Stimulated activated CD8-positive, alpha-beta memory T cell treated with anti-CD3 and anti-CD28 coated beads, Interleukin-7, amount 100 ng/mL, for 48 hours (primary cell): ENCODE data around the gene ACSL4.
"Not testable (repeated sequence)": the region's sequence is repeated elsewhere in the genome, so short reads cannot be mapped to it uniquely, and the experiment has no call there.

Experiments
- DNase-seq, 2 donors: peaks; one replicate each; pipeline ENCODE4 v3.0.0-alpha.2; 2020; ENCODE audit warnings: low read depth in 1 of 2; ENCODE audit errors: extremely low read depth in 1 of 2

The ACSL4 gene

GRCh38 chrX:109679820-109680219, 53.2 kb downstream of the ACSL4 start:
- DNase-seq: no peak

- DNase-seq: no peak
Observed at GRCh38 chrX:109672239-109672638, 60.8 kb downstream of the ACSL4 start.

DNA sequence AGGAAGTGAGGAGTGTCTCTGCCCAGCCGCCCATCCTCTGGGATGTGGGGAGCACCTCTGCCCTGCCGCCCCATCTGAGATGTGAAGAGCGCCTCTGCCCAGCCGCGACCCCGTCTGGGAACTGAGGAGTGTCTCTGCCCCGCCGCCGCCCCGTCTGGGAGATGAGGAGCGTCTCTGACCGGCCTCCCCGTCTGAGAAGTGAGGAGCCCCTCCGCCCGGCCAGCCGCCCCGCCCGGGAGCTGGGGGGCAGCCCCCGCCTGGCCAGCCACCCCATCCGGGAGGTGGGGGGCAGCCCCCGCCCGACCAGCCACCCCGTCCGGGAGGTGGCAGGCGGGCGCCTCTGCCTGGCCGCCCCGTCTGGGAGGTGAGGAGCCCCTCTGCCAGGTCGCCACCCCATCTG, 61.9 kb downstream of the ACSL4 start:
- DNase-seq: not testable (repeated sequence)

DNA sequence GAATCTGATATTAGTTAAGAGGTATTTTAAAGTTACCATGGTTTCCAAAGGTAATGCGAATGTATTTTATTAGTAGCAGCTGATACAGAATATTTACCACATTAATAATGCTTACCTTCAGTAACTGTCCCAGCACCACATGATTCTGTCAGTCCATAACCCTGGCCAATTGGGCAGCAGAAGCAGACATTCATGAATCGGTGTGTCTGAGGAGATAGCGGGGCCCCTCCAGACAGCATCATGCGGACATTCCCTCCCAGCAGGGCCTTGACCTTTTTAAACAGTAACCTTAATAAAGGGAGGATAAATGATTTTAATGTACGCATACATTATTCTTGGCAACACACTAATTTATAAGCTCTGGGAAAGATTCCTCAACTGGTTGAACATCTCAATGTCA, 65.1 kb downstream of the ACSL4 start:
- no peak for DNase-seq

DNA sequence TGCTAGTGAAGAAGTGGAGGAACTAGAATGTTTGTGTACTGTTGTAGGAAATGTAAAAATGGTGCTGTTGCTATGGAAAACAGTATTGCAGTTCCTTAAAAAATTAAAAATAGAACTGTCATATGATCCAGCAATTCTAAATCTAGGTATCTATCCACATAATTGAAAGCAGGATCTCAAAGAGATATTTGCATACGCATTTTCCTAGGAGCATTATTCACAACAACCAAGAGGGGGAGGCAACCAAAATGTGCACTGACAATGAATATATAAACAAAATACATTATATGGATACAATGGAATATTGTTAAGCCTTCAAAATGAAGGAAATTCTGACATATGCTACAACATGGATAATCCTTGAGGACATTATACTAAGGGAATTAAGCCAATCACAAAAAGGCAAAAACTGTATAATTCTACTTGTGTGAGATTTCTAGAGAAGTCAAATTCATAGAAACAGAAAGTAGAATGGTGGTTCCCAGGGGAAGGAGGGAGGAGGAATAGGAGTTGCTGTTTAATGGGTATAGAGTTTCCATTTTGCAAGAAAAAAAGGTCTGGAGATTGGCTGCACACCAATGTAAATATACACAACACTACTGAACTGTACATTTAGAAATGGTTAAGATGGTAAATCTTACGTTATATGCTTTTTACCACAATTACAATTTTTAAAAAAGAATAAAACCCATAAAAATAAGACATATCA, 72.5 kb downstream of the ACSL4 start:
- no peak for DNase-seq

GRCh38 chrX:109658391-109658790, 74.7 kb downstream of the ACSL4 start:
- no peak for DNase-seq

DNA sequence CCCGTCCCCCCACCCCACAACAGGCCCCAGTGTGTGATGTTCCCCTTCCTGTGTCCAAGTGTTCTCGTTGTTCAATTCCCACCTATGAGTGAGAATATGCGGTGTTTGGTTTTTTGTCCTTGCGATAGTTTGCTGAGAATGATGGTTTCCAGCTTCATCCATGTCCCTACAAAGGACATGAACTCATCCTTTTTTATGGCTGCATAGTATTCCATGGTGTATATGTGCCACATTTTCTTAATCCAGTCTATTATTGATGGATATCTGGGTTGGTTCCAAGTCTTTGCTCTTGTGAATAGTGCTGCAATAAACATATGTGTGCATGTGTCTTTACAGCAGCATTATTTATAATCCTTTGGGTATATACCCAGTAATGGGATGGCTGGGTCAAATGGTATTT, 75.7 kb downstream of the ACSL4 start:
- DNase-seq: not testable (repeated sequence)

GRCh38 chrX:109656774-109657173, 76.3 kb downstream of the ACSL4 start:
- no peak for DNase-seq

DNA sequence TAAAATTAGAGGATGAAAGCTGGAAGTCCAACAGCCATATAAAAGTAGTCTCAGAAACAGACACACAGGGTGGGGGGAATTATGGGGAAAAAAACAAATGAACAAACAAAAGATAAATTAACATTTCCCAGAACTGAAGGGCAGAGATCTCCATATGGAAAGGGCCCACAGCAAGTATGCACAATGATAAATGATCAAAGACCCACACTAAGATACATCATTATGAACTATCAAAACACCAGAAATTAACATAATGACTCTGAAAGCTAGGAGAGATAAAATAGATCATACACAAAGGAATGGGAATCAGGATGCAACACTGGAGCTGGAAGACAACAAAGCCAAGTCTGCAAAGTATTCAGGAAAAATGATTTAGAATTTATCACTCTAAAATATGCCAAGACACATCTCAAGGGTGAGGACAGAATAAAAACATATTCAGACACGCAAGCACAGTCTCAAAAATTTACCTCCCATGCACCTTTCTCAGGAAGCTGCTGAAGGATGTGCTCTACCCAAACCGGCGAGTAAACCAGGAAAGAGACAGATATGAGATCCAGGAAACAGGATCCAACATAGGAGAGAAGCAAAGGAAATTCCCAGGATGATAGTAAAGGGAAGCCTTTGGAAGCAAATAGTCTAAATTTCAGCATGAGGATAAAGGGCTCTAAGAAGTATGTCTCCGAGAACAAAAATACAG, 77.4 kb downstream of the ACSL4 start:
- no peak for DNase-seq

- no peak for DNase-seq
Observed at GRCh38 chrX:109654516-109655109, 78.4 kb downstream of the ACSL4 start.

DNA sequence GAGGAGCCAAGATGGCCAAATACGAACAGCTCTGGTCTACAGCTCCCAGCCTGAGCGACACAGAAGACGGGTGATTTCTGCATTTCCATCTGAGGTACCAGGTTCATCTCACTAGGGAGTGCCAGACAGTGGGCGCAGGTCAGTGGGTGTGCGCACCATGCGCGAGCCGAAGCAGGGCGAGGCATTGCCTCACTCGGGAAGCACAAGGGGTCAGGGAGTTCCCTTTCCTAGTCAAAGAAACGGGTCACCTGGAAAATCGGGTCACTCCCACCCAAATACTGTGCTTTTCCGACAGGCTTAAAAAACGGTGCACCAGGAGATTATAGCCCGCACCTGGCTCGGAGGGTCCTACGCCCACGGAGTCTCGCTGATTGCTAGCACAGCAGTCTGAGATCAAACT, 88.4 kb downstream of the ACSL4 start:
- DNase-seq: not testable (repeated sequence)

- no peak for DNase-seq
Observed at GRCh38 chrX:109643687-109644086, 89.4 kb downstream of the ACSL4 start.

- no peak for DNase-seq
Observed at GRCh38 chrX:109638158-109638557, 94.9 kb downstream of the ACSL4 start.

- DNase-seq: not testable (repeated sequence)
Observed at GRCh38 chrX:109637477-109637876, 95.6 kb downstream of the ACSL4 start.

- DNase-seq: no peak
Observed at GRCh38 chrX:109635146-109635545, 97.9 kb downstream of the ACSL4 start.

- DNase-seq: no peak
Observed at GRCh38 chrX:109632906-109633504, 100.1 kb downstream of the ACSL4 start.

- no peak for DNase-seq
Observed at GRCh38 chrX:109629310-109629709, 103.7 kb downstream of the ACSL4 start.

DNA sequence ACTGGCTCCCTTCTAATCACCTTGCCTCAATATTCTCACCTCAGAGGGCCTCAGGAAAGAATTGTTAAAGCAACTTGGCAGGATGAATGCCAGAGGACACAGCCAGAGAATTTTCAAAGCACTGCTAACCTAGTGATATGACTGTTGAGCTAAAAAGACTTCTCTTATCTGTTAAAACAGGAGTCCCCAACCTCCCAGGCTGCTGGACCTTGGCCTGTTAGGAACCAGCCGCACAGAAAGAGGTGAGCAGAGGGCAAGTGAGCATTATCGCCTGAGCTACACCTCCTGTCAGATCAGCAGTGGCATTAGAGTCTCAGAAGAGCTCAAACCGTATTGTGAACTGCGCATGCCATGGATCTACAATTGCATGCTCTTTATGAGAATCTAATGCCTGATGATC, 106.4 kb downstream of the ACSL4 start:
- DNase-seq: no peak

DNA sequence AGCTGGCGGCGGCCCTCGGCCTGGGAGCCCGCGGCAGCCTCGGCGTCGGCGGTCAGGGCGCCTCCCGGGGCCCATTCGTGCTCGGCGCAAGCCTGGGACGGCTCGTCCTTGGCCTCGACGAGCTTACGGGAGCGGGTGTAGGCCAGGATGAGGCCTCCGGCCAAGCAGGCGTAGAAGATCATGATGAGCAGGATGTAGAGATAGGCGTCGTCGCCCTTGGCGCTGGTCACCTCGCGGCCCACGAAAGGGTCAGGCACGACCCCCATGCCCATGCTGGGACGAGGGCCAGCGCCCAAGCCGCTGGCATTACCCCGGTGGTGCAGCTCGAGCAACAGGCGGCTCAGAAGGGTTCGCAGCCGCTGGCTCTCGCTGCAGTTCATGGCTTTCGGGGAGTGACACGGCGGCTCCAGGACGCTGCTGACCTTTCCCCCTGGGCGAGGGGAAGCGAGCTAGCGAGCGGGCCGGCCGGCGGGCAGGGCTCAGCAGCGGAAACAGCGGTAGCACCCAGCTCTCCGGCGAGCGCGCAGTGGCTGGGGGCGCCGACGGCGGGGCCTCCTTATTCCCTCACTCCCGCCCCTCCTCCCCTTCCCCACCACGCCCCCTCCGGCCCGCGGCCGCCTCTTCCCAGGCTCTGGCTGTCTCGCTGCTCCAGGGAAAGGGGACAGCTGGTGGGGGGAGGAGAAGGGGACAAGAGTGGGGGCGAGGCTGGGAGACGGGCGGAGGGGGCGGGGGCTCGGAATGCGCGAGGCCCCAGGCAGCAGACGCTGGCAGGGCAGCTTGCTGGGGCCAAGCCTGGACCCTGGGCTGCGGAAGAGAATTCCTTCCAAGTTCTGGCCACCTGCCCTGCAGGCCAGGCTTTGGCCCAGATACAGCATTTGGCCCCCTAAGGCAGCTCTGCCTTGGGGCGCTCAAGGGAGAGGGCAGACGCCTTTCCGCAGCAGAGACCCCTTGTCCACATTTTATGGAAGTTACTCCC, 108.1 kb downstream of the ACSL4 start, which contains the start of gene KCNE5:
Gene KCNE5 (minus strand): TSS at position 532 of the 976 bp plus-strand sequence. CDS start 152 bp downstream, at position 380.
- DNase-seq: no peak

DNA sequence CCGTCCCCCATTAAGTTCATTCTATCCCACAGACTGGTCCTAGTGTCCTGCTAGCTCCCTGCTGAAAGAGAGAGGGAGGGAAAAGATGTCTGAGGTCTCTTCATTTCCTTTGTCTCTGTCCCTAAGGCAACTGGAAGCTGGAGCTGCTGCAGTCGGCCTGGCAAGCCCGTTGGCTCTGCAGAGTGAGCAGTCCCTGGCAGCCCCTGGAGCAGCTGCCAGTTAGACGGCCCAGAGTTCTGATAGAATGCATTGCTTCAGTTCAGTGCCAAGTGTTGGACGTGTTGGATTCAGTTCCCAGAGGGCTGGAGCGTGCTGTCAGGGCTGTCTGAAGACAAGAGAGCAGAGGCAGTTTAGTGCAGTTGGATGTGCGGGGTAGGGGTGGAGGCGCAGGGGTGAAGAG, 109.1 kb downstream of the ACSL4 start:
- no peak for DNase-seq
